HepG2 (cell line): ENCODE results near the gene TLN1. TPM values are rescaled to one million over a fixed set of nuclear protein-coding genes. Genes with fewer than 3 reads are reported as not detected.

Experiments
- ATAC-seq: fragments of 200-7000 bp; cut with Tn5 transposase; 3 replicates; pipeline ENCODE4 v1.9.1; 2020; ENCODE audit warnings: mild to moderate bottlenecking, moderate library complexity
- BruUV-seq: library from RNA; stranded (reverse); fragments of 400-500 nt; replicated peaks from 2 replicates; lab custom pipeline; 2021; lab: Mats Ljungman, UMichigan
- CTCF ChIA-PET: fragments of 300-600 bp; formaldehyde crosslinking; extraction: SDS; loops from one replicate; lab custom pipeline; 2021; ENCODE audit warnings: low total read pairs, inconsistent platforms, low intra/inter-chr PET ratio; lab: Yijun Ruan, JAX
- POLR2A ChIA-PET: fragments of 350-600 bp; sonication (Branson Sonifier 250); formaldehyde crosslinking; loops from one replicate; lab custom pipeline; 2020; ENCODE audit warnings: antibody characterized with exemption, inconsistent platforms; lab: Yijun Ruan, JAX
- DNase-seq: peaks from one replicate; pipeline ENCODE4 v3.0.0-alpha.2; 2015; ENCODE audit warnings: low spot score
- FAIRE-seq: peaks from 3 replicates; lab custom pipeline; 2011; peaks lifted over from hg19 to GRCh38; lab: Jason Lieb, UNC
- H2AFZ ChIP-seq: one replicate; pipeline ENCODE4 v1.6.1; 2011; ENCODE audit warnings: low read length, inconsistent platforms
- H3K27ac ChIP-seq: fragments of 300-600 bp; 3 replicates; pipeline ENCODE4 v1.8.0; 2011; ENCODE audit warnings: mixed run types, mild to moderate bottlenecking, mixed read lengths, low read length, inconsistent platforms; ENCODE audit not compliant: insufficient read depth; ENCODE audit errors: extremely low read length
- H3K27me3 ChIP-seq, 2 experiments: fragments of 200-600 bp in 1 of 2; 2 replicates in 1 of 2; 3 replicates in 1 of 2; pipeline versions ENCODE4 v1.6.0 to v1.8.0; 2011; ENCODE audit warnings: low read length in 2 of 2, mild to moderate bottlenecking in 2 of 2, moderate library complexity in 2 of 2, inconsistent platforms in 1 of 2; ENCODE audit not compliant: insufficient read depth in 2 of 2, control insufficient read depth in 1 of 2
- H3K36me3 ChIP-seq, 2 experiments: fragments of 200-600 bp in 1 of 2; replicated peaks in 1 of 2; 2 replicates in 1 of 2; 3 replicates in 1 of 2; pipeline versions ENCODE4 v1.5.1 to v1.8.0; 2011; ENCODE audit warnings: low read length in 2 of 2, inconsistent platforms in 1 of 2; ENCODE audit not compliant: insufficient read depth in 2 of 2, control insufficient read depth in 1 of 2
- H3K4me1 ChIP-seq: 2 replicates; pipeline ENCODE4 v1.5.1; 2012; ENCODE audit warnings: low read length, inconsistent platforms; ENCODE audit not compliant: insufficient read depth
- H3K4me2 ChIP-seq: 2 replicates; pipeline ENCODE4 v1.6.0; 2011; ENCODE audit warnings: low read depth, low read length, inconsistent platforms
- H3K4me3 ChIP-seq, 3 experiments: fragments of 200-600 bp in 1 of 3; sonication (generic), shearing (Covaris generic) in 1 of 3; replicated peaks in 1 of 3; 2 replicates each; pipeline ENCODE4 v1.5.1; 2011 to 2016; ENCODE audit warnings: low read length in 3 of 3, inconsistent platforms in 2 of 3, low read depth in 2 of 3, mild to moderate bottlenecking in 2 of 3, control low read depth in 1 of 3, mixed read lengths in 1 of 3; ENCODE audit not compliant: insufficient read depth in 1 of 3
- H3K79me2 ChIP-seq: one replicate; pipeline ENCODE4 v1.6.1; 2011; ENCODE audit warnings: low read length, inconsistent platforms; ENCODE audit not compliant: insufficient read depth
- H3K9ac ChIP-seq: 2 replicates; pipeline ENCODE4 v1.6.0; 2011; ENCODE audit warnings: mild to moderate bottlenecking, low read depth, low read length, inconsistent platforms; ENCODE audit not compliant: insufficient read depth
- H3K9me3 ChIP-seq: 2 replicates; pipeline ENCODE4 v1.5.1; 2012; ENCODE audit warnings: mild to moderate bottlenecking, low read length
- H4K20me1 ChIP-seq: 2 replicates; pipeline ENCODE4 v1.6.0; 2011; ENCODE audit warnings: inconsistent platforms, mild to moderate bottlenecking, low read length, moderate library complexity; ENCODE audit not compliant: insufficient read depth
- CHCHD3 ChIP-seq: sonication (generic); formaldehyde crosslinking; IDR thresholded peaks from 2 replicates; pipeline ENCODE4 v1.8.0; 2022; ENCODE audit warnings: mild to moderate bottlenecking, missing genetic modification reagents, moderate library complexity
- CREBL2 ChIP-seq: sonication (generic); formaldehyde crosslinking; IDR thresholded peaks from 2 replicates; pipeline ENCODE4 v1.8.1; 2023; ENCODE audit warnings: missing genetic modification reagents, mild to moderate bottlenecking, borderline replicate concordance
- CREM ChIP-seq, 2 experiments: sonication (generic) in 1 of 2; formaldehyde crosslinking in 1 of 2; IDR thresholded peaks; 2 replicates each; pipeline versions ENCODE4 v1.4.0 to v1.6.1; 2016 to 2020; ENCODE audit warnings: antibody characterized with exemption in 1 of 2, mild to moderate bottlenecking in 1 of 2, missing genetic modification reagents in 1 of 2
- DR1 ChIP-seq: sonication (generic); formaldehyde crosslinking; IDR thresholded peaks from 2 replicates; pipeline ENCODE4 v1.8.0; 2021; ENCODE audit warnings: mild to moderate bottlenecking, missing genetic modification reagents, inconsistent platforms
- GATAD1 ChIP-seq: IDR thresholded peaks from 2 replicates; pipeline ENCODE4 v1.6.1; 2016; ENCODE audit warnings: missing genetic modification reagents, missing compliant biosample characterization
- JARID2 ChIP-seq: sonication (generic); formaldehyde crosslinking; IDR thresholded peaks from 2 replicates; pipeline ENCODE4 v1.8.1; 2023; ENCODE audit warnings: missing genetic modification reagents, inconsistent platforms; ENCODE audit not compliant: insufficient replicate concordance
- NR1H2 ChIP-seq: sonication (generic); formaldehyde crosslinking; IDR thresholded peaks from 2 replicates; pipeline ENCODE4 v1.8.1; 2022; ENCODE audit warnings: low read depth, missing genetic modification reagents, borderline replicate concordance
- PHF21A ChIP-seq: sonication (generic); formaldehyde crosslinking; IDR thresholded peaks from 2 replicates; pipeline ENCODE4 v1.5.0; 2020; ENCODE audit warnings: mild to moderate bottlenecking, missing genetic modification reagents
- SAFB2 ChIP-seq: sonication (generic); formaldehyde crosslinking; IDR thresholded peaks from 2 replicates; pipeline ENCODE4 v1.5.1; 2020; ENCODE audit warnings: missing genetic modification reagents, low read depth, mild to moderate bottlenecking, borderline replicate concordance
- SIN3B ChIP-seq: fragments of 150-350 bp; IDR thresholded peaks from 2 replicates; pipeline ENCODE4 v1.6.1; 2014; ENCODE audit warnings: low read length
- TERF1 ChIP-seq: sonication (generic); formaldehyde crosslinking; IDR thresholded peaks from 2 replicates; pipeline ENCODE4 v1.8.0; 2022; ENCODE audit warnings: mild to moderate bottlenecking, missing genetic modification reagents, moderate library complexity
- ZNF12 ChIP-seq: sonication (generic); formaldehyde crosslinking; IDR thresholded peaks from 2 replicates; pipeline ENCODE4 v1.5.0; 2020; ENCODE audit warnings: missing genetic modification reagents
- ZNF253 ChIP-seq: sonication (generic); formaldehyde crosslinking; IDR thresholded peaks from 2 replicates; pipeline ENCODE4 v1.8.0; 2022; ENCODE audit warnings: mild to moderate bottlenecking, missing genetic modification reagents, borderline replicate concordance
- ZNF382 ChIP-seq: sonication (generic); formaldehyde crosslinking; IDR thresholded peaks from 2 replicates; pipeline ENCODE4 v1.5.0; 2020; ENCODE audit warnings: missing genetic modification reagents, mild to moderate bottlenecking, borderline replicate concordance
- ZNF501 ChIP-seq: sonication (generic); formaldehyde crosslinking; IDR thresholded peaks from 2 replicates; pipeline ENCODE4 v1.5.1; 2020; ENCODE audit warnings: mild to moderate bottlenecking, moderate library complexity, missing genetic modification reagents
- WGBS: methylation state at CpG from one replicate; pipeline ENCODE4 v1.1.6; 2017; ENCODE audit warnings: low lambda C conversion rate; 5-methylcytosine and 5-hydroxymethylcytosine counted together
- in situ Hi-C: cut with HindIII; loops from 2 replicates; pipeline ENCODE4 v1.10.0; 2017; ENCODE audit warnings: low pct_unique_long_range_greater_than_20kb; ENCODE audit not compliant: extremely low pct_ligation_motif_present
- intact Hi-C: fragments of 100-400 bp; cut with micrococcal nuclease; formaldehyde crosslinking; loops from one replicate; pipeline ENCODE4 v1.10.0; 2022; ENCODE audit not compliant: unreplicated experiment
- polyA plus RNA-seq, 8 experiments: library from polyadenylated mRNA; depleted of rRNA in 3 of 8; stranded (reverse) in 7 of 8; unstranded in 1 of 8; fragments of >200 nt; fragmentation: Illumina TruSeq in 4 of 8; extraction: Trizol in 4 of 8; gene quantifications; 2 replicates each; pipeline versions ENCODE4 v1.2.1 to v1.2.3, GENCODE V29; 2011 to 2016; ENCODE audit warnings: low read depth in 4 of 8, missing spikeins in 1 of 8, mixed read lengths in 1 of 8; ENCODE audit not compliant: insufficient read depth in 1 of 8
- total RNA-seq, 5 experiments: library from RNA; depleted of rRNA; stranded (reverse); fragments of >200 nt; fragmentation: Illumina TruSeq; extraction: Trizol; gene quantifications; 2 replicates each; pipeline ENCODE4 v1.2.3, GENCODE V29; 2016; ENCODE audit warnings: low read depth in 1 of 5

The TLN1 gene
- total and polyA plus RNA-seq, 2 of the 13 experiments (the other 11 are each of a cell fraction or from before 2014, with no cell fraction given): 35.2 to 51.8 TPM

GRCh38 chr9:35778496-35778895 lies 46.5 kb upstream of the TLN1 start:
- H4K20me1 ChIP-seq: no peaks in the 10 kb centered on the region
- DNase-seq (no peak), ATAC-seq (no peak), FAIRE-seq (no peak)
- ChIA-PET CTCF (no interaction called here), POLR2A (no interaction called here)
- no peaks in the 10 kb centered on the region for H3K27me3 ChIP-seq
- no peaks in the 10 kb centered on the region for H3K9me3 ChIP-seq
- H3K9ac ChIP-seq: no peak overlapping the region
- 95% methylated on average over 3 of the region's 3 CpGs for WGBS
- H3K4me3 ChIP-seq: no peak overlapping the region
- peaks cover 0 to 5% of the 10 kb centered on the region in 2 experiments; a peak in 1 of 5 replicates for H3K36me3 ChIP-seq
- no peak overlapping the region for H2AFZ ChIP-seq
- intact Hi-C loops (no loop called here), in situ Hi-C loops (no loop called here)
- TF ChIP-seq JARID2 (no peak), GATAD1 (no peak), SAFB2 (CRISPR knock-in tag) (no peak), DR1 (CRISPR knock-in tag) (no peak), CHCHD3 (no peak), PHF21A (no peak), TERF1 (CRISPR knock-in tag) (no peak), ZNF382 (no peak), CREM (IDR thresholded peaks at IDR 0.05) (no peak), CREM (CRISPR knock-in tag; IDR thresholded peaks at IDR 0.05) (no peak), ZNF12 (no peak), ZNF501 (CRISPR knock-in tag) (no peak), CREBL2 (no peak), SIN3B (no peak), ZNF253 (CRISPR knock-in tag) (no peak), NR1H2 (no peak)
- H3K4me1 ChIP-seq: peaks cover 22% of the 10 kb centered on the region
- BruUV-seq: no TSS peak
- H3K27ac ChIP-seq: no peak overlapping the region
- H3K4me2 ChIP-seq: no peak overlapping the region
- no peaks in the 10 kb centered on the region for H3K79me2 ChIP-seq
